Fibroblast of pulmonary artery (primary cell): ENCODE results near the gene PRDM1.
A peak's percentile ranks its signal among the peaks of the same experiment; 100 is the strongest.

ENCODE experiments used
- DNase-seq: peaks from one replicate; pipeline ENCODE4 v3.0.0-alpha.2; 2010; ENCODE audit warnings: low read depth
- H3K4me3 ChIP-seq: replicated peaks from 2 replicates; pipeline ENCODE4 v1.5.1; 2011; ENCODE audit warnings: low read depth, mild to moderate bottlenecking, control low read depth, low read length, moderate library complexity
- TF ChIP-seq, protein P1 (sequence below): IDR thresholded peaks from 2 replicates; pipeline ENCODE4 v1.5.1; 2011; ENCODE audit warnings: mild to moderate bottlenecking, control low read depth, low read length, inconsistent platforms; ENCODE audit errors: missing control alignments

PRDM1 gene

DNA sequence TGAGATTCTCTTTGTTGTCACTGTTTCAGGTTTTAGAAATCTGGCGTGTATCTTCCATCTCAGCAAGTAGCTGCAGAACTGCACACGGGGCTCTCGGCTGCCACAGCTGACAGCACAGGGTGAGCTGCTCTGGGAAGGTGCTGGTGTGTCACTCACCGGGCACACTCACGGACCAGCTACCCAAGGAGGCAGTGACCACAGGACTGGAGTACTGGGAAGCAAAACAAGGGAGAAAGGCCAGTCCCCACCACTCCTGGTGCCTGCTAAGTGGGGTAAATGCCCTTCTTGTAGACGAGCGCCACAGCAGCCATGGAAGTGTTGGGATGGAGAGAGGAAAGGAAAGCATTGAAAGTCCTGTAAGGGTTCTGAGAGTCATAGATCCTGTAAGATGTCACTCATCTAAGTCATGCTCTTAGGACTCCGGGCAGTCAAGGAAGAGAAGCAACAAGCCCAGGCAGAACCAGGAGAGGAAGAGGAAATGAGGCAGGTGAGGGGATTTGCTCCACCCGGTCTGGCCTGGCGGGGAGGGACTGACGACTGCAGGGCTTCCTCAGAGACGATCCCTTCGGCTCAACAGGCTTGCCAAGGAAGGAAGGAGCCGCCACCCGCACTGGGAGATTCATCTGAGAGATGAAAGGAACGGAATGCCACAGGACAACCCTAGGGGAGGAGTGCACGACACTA lies 48.1 kb downstream of the PRDM1 start:
- DNase-seq: no peak
- TF ChIP-seq, protein P1, sequence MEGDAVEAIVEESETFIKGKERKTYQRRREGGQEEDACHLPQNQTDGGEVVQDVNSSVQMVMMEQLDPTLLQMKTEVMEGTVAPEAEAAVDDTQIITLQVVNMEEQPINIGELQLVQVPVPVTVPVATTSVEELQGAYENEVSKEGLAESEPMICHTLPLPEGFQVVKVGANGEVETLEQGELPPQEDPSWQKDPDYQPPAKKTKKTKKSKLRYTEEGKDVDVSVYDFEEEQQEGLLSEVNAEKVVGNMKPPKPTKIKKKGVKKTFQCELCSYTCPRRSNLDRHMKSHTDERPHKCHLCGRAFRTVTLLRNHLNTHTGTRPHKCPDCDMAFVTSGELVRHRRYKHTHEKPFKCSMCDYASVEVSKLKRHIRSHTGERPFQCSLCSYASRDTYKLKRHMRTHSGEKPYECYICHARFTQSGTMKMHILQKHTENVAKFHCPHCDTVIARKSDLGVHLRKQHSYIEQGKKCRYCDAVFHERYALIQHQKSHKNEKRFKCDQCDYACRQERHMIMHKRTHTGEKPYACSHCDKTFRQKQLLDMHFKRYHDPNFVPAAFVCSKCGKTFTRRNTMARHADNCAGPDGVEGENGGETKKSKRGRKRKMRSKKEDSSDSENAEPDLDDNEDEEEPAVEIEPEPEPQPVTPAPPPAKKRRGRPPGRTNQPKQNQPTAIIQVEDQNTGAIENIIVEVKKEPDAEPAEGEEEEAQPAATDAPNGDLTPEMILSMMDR: no peak
- no peak overlapping the region for H3K4me3 ChIP-seq

DNA sequence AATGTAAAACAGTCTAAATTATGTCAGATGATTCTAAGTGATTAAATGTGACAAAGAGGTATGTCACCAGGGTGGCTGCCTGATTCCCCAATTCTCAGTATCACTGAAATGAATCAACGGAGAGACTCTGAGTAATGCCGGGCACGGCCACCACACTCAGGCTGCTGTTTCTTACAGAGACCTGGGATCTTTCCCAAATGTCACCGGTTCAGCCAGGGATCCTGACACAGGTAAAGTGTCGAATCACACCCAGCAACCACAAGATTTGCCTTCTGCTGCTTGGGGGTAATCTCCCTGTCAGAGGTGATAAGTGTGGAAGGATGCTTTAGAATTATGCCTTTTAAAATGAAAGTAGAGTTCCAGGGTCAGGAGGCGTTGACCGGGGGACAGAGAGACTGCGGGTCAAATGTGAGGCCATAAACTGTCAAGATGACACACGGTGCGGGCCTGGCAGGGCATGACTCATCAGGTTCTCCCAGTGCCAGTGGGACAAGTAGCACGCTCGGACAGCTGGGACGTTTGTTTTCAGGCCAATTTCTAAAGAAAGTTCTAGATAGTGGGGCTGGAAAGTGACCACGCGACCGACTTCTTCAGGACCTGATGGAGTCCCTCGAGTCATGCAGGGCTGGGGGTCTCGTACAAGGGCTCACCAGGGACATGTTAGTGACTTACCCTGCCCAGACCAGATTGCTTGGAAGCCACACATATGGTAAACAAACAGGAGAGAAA lies 48.9 kb downstream of the PRDM1 start:
- DNase-seq: peak; percentile 17
- H3K4me3 ChIP-seq: no peak overlapping the region
- TF ChIP-seq, protein P1: no peak

DNA sequence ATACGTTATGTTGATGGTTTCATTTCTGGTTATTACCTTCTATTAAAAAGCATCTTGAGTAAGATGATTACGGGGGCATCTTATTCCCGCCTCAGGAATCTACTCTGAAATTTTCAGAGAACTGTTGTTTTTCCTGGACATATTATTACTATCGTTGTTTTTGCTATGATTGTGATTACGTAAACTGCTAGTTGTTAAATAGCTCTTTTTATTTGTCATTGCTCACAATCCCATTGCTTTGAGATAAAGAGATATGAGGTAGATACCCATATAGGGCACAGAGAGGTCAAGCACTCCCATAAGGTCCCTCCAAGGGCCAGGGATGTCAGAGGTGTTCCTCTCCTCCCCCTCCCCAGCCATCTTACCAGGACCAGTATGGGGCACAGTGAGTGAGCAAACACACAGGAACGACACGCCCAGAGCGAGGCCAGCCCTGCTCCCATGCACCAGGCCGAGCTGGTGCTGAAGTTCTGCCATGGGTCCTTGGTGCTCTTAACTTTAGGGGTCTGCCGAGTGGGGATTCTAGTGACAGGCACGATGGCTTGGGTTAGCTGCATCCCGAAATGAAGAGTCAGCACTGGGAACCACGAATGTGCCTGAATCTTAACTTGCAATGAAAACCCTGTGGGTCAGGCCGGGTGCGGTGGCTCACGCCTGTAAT lies 49.9 kb downstream of the PRDM1 start:
- no peak for DNase-seq

DNA sequence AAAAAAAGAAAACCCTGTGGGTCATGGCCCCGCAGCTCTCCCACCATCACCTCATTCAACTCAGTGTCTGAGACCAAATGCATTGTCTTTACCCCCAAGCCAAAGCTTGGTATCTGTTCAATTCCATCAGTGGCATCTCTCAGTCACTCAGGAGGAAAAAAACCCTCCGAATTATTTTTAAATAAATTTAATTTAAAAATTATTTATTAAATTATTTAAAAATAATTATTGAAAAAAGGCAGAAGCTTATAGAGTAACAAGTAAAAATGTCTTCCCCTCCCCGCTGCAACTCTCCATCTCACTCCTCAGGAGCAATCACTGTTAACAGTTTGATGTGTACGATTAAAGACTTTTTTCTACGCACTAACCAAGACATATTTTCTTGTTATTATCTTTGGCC lies 50.7 kb downstream of the PRDM1 start:
- DNase-seq: no peak
- no peak overlapping the region for H3K4me3 ChIP-seq
- TF ChIP-seq, protein P1: no peak

More for the DNA sequence above, 49.9 kb downstream of the PRDM1 start:
- no peak overlapping the region for H3K4me3 ChIP-seq
- TF ChIP-seq, protein P1: no peak

DNA sequence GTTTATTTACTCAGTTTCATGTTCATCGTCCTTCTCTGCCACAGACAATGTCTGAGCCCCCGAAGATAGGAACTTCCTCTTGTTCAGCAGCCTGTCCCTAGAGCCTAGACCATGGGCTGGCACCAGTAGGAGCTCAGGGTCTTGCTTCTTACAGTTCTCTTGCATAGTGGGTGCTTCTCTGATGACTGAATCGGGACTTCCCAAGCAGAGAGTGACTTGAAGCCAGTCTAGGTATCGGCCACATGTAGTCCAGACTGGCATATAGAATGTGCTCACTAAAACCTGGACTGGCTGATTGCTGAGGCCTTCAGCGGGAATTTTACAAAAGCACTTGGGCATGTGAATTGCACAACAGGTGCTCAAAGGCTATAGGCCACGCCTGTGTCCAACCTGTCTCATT lies 52.0 kb downstream of the PRDM1 start:
- no peak overlapping the region for H3K4me3 ChIP-seq
- TF ChIP-seq, protein P1: no peak
- no peak for DNase-seq

DNA sequence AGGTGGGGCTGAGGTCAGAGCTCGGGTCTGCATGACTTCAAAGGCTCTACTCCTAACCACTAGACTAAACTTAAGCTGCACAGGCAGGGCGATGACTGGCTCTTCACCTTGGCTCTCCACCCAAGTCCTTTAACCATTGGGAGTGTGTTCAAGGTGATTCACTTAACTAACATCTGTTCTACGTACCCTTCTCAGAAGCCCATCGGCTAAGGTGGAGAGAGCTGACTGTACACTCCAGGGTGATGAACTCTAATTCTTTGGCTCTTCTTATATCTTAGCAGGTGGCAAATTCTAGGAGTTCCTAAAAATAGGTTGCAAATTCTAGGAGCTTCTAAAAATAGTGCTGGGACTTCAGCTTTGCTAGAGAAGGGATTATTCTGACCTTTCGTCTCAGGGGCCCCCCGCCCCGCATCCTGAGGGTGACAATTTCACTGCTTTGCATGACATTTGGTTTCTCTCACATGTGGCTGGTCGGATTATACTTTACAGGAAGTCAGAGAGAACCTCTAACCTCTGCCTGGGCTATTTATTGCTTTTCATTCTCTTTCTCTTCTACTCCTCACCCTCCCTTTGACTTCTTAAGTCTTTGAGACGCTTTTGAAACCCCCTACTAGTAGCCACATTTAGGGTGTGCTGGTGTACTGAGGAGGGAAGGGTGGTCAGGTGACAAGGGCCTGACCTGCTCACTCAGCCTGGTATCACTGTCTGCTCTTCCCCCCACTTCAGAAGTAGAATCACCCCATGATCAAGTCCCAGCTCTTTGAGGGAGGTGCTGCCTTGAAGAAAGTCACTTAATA lies 55.5 kb downstream of the PRDM1 start:
- TF ChIP-seq, protein P1: no peak
- H3K4me3 ChIP-seq: no peak overlapping the region
- DNase-seq: no peak
